ENCODE measurements around the gene TDRD5. TPM values are rescaled to one million over a fixed set of nuclear protein-coding genes. Genes with fewer than 3 reads are reported as not detected.

Gene TDRD5
- total RNA-seq, 1 experiment from 2014 or later = 0.25 TPM

DNA sequence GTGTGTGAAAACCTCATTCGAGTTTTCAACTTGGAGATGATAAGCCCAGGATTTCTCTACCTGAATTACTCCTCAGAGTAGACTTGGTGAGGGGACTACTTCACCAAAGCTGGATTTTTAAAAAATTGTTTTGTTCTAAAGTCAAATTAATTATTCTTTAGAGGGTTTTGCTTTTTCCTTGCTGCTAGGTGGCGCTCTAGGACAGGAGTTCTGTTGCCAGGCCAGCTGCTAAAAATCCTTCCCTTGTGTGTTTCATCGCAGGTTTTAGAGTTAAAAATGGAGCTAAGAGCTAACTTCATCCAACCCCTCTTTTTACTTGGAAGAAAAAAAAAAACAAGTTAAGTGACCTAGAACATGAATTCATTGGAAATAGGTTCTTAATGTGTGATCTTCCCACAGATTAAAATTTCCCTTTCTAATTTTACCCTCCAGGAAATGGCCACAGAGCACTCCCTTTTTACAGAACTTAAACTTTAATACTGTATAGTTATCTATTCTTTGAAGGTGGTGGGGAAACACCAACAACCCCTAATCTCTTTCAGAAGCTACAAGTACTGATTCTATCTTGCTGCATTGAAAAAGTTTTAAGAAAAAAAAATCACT, 114.8 kb downstream of the TDRD5 start:
- CTCF ChIA-PET = interaction anchor here (0.6 to 12.3 kb wide), 31 partner anchors 11 to 796 kb away, joined by 3 to 479 read pairs (median 3); partner anchors contain the start of gene ACBD6
- no peak overlapping the region for H3K27ac ChIP-seq (ENCODE audit: low read depth, low read length)
- H3K36me3 ChIP-seq (ENCODE audit: control insufficient read depth in 1 of 2, insufficient read depth in 2 of 2, low read length in 2 of 2) = no peaks in the 10 kb centered on the region
- H3K9me3 ChIP-seq (ENCODE audit: control insufficient read depth in 1 of 2, insufficient read depth in 1 of 2, low read depth in 1 of 2, low read length in 2 of 2) = no peaks in the 10 kb centered on the region
- TF ChIP-seq, protein P1, sequence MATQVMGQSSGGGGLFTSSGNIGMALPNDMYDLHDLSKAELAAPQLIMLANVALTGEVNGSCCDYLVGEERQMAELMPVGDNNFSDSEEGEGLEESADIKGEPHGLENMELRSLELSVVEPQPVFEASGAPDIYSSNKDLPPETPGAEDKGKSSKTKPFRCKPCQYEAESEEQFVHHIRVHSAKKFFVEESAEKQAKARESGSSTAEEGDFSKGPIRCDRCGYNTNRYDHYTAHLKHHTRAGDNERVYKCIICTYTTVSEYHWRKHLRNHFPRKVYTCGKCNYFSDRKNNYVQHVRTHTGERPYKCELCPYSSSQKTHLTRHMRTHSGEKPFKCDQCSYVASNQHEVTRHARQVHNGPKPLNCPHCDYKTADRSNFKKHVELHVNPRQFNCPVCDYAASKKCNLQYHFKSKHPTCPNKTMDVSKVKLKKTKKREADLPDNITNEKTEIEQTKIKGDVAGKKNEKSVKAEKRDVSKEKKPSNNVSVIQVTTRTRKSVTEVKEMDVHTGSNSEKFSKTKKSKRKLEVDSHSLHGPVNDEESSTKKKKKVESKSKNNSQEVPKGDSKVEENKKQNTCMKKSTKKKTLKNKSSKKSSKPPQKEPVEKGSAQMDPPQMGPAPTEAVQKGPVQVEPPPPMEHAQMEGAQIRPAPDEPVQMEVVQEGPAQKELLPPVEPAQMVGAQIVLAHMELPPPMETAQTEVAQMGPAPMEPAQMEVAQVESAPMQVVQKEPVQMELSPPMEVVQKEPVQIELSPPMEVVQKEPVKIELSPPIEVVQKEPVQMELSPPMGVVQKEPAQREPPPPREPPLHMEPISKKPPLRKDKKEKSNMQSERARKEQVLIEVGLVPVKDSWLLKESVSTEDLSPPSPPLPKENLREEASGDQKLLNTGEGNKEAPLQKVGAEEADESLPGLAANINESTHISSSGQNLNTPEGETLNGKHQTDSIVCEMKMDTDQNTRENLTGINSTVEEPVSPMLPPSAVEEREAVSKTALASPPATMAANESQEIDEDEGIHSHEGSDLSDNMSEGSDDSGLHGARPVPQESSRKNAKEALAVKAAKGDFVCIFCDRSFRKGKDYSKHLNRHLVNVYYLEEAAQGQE (IDR thresholded peaks at IDR 0.05; ENCODE audit: low read depth) = no peak
- TF ChIP-seq POLR2A (IDR thresholded peaks at IDR 0.05; ENCODE audit: borderline replicate concordance, extremely low read depth, insufficient read depth, insufficient read length) (no peak), CEBPB (IDR thresholded peaks at IDR 0.05; ENCODE audit: low read depth) (no peak), TCF7L2 (IDR thresholded peaks at IDR 0.05; ENCODE audit: borderline replicate concordance, extremely low read depth, insufficient read depth, insufficient read length) (no peak), FOSL1 (IDR thresholded peaks at IDR 0.05; ENCODE audit: low read depth) (no peak), RAD21 (IDR thresholded peaks at IDR 0.05; ENCODE audit: low read depth) (peak; percentile 87), JUND (IDR thresholded peaks at IDR 0.05) (no peak), EGR1 (IDR thresholded peaks at IDR 0.05; ENCODE audit: low read depth) (no peak), YY1 (IDR thresholded peaks at IDR 0.05; ENCODE audit: extremely low read depth, insufficient replicate concordance, low read depth, low read length) (no peak)
- TF ChIP-seq, protein P2, sequence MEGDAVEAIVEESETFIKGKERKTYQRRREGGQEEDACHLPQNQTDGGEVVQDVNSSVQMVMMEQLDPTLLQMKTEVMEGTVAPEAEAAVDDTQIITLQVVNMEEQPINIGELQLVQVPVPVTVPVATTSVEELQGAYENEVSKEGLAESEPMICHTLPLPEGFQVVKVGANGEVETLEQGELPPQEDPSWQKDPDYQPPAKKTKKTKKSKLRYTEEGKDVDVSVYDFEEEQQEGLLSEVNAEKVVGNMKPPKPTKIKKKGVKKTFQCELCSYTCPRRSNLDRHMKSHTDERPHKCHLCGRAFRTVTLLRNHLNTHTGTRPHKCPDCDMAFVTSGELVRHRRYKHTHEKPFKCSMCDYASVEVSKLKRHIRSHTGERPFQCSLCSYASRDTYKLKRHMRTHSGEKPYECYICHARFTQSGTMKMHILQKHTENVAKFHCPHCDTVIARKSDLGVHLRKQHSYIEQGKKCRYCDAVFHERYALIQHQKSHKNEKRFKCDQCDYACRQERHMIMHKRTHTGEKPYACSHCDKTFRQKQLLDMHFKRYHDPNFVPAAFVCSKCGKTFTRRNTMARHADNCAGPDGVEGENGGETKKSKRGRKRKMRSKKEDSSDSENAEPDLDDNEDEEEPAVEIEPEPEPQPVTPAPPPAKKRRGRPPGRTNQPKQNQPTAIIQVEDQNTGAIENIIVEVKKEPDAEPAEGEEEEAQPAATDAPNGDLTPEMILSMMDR (IDR thresholded peaks at IDR 0.05 in 2 of 3, conservative IDR thresholded peaks at IDR 0.05 in 1 of 3; ENCODE audit: borderline replicate concordance in 1 of 3, insufficient read depth in 1 of 3, low read depth in 2 of 3, low read length in 2 of 3) = peak; percentile 69 to 88 (median 84)
- H3K4me1 ChIP-seq (ENCODE audit: control insufficient read depth in 1 of 2, insufficient read depth in 2 of 2, low read length in 2 of 2) = no peaks in the 10 kb centered on the region
- no peak overlapping the region for H3K4me3 ChIP-seq (replicated peaks in 1 of 2; ENCODE audit: low read depth in 1 of 2, low read length in 2 of 2)
- RAD21 ChIA-PET (ENCODE audit: low non-redundant PET in 1 of 2, low total read pairs in 2 of 2, uncharacterized antibody in 2 of 2, unreplicated experiment in 2 of 2) = interaction anchor here (0.5 to 1.9 kb wide), 8 partner anchors 21 to 473 kb away, joined by 3 to 22 read pairs (median 10); no protein-coding TSS in a partner anchor
- DNase-seq (ENCODE audit: low read depth, low spot score) (peak; percentile 37), ATAC-seq (peak; percentile 67)
- intact Hi-C loops (cut with micrococcal nuclease) = loop anchor here (1.0 to 10.0 kb wide), 7 partner anchors 104 to 776 kb away; partner anchors contain the start of gene CEP350
- no peaks in the 10 kb centered on the region for H3K79me2 ChIP-seq (ENCODE audit: insufficient read depth, low read length)
- no peaks in the 10 kb centered on the region for H3K27me3 ChIP-seq (ENCODE audit: insufficient read depth, low read length)
- no TSS peak for BruUV-seq (replicated peaks)
- H2AFZ ChIP-seq (ENCODE audit: low read depth, low read length, poor library complexity, severe bottlenecking) = peak overlapping the region; percentile 55
- no peaks in the 10 kb centered on the region for H4K20me1 ChIP-seq (ENCODE audit: insufficient read depth)
- POLR2A ChIA-PET = interaction anchor here (0.6 to 1.9 kb wide), 4 partner anchors 104 to 472 kb away, joined by 3 to 7 read pairs (median 3); no protein-coding TSS in a partner anchor
- H3K9me2 ChIP-seq (ENCODE audit: insufficient read depth) = no peaks in the 10 kb centered on the region
- no peak overlapping the region for H3K9ac ChIP-seq (ENCODE audit: low read length)
- no peak overlapping the region for H3K4me2 ChIP-seq (ENCODE audit: low read length)

Data from HCT116 (cell line).